Measurements from ENCODE around the gene DAZAP2.
"Not testable (repeated sequence)": the region's sequence is repeated elsewhere in the genome, so short reads cannot be mapped to it uniquely, and the experiment has no call there.

Gene DAZAP2

DNA sequence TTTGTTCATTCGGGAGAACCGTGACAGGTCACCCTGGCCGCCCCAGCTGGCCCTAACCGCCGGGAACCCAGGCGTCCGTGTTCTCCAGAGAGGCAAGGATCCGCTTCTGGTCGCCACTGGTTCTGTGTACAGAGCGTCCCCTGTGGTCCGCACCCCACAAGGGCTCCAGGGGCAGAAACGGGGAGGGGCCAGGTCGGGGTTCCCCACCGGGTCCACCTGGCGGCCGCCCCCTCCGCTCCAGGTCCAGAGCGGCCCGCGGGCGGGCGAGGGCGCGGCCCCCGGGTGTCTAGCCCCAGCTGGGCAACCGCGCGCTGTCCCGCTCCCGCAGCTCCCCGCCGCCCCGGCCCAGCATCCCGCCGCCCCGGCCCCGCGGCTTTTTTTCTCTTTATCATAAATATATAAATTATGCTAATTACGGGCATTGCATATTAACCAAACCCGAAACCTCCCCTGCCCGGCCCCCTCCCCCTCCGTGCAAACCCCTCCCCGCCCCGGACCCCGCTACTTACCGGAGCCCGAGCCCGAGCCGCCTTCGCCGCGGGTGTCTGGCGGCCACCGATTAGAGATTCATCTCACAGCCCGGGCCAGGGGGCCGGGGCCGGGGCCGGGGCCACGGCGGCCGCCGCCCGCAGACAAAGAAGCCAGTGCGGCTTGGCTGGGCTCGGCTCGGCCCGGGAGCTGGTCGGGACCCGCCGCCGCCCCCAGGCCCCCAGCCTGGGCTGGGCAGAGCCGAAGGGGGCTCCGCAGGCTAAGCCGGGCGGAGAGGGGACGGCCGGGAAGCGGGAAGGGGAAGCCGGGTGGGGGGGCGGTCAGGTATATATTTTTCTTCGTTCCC lies 21.3 kb upstream of the DAZAP2 start:
- no peak for DNase-seq

DNA sequence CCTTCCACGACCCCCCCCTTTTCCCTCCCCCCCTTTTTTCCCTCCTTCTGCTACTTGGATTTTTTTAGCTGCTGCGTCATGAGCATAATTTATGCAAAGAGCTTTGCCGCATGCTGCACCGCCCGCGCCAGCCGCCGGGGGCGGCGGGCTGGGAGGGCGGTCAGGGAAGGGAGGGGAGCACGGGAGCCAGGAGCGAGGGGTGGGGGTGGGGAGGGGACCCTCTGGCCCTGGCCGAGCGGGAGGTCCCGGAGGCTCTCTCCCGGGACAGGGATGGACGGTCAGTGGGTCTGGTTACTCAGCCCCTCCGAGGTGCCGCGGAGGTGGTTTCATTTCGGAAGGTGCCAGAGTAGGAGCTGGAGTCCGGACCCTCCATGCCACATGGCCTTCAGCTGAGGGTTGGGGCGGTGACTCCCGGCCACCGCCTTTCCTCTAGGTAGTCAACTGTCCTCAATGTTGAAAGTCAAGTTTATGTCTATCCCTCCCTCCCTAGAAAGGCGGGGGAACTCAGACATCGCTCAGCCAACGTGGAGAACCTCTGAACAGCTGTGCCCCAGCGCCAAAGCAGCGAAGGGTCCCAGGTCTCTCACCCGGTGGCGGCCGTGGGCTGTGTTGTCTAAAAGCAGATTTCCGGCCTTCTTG lies 20.5 kb upstream of the DAZAP2 start, which contains the start of gene POU6F1:
Gene POU6F1, minus strand, starts transcription at position 95 of the 639 bp plus-strand sequence. CDS start 11,226 bp downstream, outside the sequence.
- DNase-seq: peak; percentile 2

DNA sequence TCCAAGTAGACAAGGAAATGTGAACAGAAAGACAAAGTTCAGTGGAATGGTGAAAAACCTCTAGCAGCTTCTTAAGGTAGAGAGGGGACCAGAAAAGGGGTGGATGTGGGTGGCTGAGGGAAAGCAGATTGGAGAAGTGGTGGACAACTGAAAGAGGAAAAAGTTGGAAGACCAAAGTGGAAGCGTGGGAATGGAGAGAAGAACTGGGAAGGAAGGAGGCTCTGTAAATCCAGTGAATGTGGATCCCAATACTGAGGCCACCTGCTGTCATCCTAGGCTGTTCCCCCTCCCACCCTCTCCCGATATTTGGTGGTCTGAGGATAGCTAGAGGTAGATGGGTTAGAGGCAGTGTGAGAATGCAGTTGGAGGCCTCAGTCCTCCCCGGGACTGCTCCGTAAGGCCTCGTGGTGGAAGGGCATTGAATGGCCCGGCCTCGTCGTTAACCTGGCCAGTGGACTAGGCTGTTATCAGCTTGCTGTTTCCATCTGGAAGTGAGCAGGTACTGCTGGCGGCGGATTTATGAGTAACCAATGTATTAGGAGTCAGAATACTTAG lies 19.9 kb upstream of the DAZAP2 start:
- DNase-seq: no peak

DNA sequence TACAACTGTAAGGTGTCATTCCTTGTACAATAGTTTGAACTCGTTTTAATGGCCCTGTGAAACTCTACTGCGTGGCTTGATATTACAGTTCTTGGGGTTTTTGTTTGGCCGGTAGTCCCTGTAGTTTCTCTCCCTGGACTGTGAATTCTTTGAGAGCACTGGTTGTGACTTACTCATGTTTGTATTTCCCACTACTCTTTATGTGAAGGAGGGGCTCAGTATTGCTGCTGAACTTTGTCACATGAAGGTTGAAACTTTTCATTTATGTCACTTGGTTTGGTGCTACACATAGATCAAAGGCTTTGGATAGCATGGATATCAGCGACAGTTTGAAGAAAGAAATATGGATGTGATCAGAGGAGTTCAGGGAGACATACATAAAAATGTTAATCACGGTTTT lies 19.3 kb upstream of the DAZAP2 start:
- no peak for DNase-seq

DNA sequence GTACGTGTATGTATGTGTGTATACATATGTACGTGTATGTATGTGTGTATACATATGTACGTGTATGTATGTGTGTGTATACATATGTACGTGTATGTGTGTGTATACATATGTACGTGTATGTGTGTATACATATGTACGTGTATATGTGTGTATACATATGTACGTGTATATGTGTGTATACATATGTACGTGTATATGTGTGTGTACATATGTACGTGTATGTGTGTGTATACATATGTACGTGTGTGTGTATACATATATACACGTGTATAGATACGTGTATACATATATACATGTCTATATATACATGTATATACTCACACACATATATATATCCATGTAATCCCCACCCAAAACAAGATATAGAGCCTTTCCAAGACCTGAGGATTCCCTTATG lies 18.8 kb upstream of the DAZAP2 start:
- DNase-seq: not testable (repeated sequence)

DNA sequence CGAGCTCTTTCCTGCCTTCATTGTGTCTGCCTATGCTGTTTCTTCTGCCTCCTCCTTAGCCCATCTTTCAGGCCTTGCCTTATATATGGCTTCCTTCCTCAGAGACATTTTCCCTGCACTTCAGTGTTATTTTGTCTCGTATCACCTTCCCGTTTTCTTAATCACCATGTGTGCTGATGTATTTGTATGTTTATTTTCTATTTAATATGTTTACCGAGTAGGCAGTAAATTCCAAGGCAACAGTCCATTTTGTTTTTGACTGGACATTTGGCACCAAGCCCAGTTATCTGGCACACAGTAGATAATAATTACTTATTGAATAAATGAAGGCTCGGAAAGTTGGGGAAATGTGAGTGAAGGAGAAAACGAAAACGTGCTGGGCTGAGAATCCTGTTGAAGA lies 16.2 kb upstream of the DAZAP2 start:
- no peak for DNase-seq

DNA sequence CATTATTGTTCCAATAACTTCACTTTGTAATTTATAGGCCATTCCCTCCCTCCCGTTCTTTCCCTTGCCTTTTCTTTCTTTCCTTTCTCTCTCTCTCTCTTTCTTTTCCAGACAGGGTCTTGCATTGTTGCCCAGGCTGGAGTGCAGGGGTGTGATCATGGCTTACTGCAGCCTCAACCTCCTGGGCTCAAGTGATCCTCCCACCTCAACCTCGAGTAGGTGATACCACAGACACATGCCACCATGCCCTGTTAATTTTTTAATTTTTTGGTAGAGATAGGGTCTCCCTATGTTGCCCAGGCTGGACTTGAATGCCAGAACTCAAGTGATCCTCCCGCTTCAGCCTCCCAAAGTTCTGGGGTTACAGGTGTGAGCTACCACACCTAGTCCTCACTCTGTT lies 14.0 kb upstream of the DAZAP2 start:
- DNase-seq: no peak

DNA sequence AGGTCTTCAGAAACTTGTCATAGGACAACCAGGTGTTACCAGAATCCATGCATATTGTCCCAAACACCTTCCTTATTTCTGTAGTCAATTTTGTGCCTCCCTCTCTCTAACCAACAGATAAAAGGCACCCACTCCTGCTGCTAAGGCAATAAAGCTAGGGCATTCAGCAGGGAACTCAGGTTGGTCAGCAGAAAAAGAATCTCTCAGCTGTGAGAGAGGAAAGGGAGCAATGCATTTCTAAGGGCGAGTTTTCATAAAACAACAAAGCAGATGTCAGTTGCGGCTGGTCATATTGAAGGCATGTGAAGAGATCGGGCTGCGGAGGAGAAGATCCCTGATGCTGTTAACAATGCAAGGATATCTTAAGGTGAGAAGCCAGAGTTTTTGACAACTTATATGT lies 13.4 kb upstream of the DAZAP2 start:
- no peak for DNase-seq

DNA sequence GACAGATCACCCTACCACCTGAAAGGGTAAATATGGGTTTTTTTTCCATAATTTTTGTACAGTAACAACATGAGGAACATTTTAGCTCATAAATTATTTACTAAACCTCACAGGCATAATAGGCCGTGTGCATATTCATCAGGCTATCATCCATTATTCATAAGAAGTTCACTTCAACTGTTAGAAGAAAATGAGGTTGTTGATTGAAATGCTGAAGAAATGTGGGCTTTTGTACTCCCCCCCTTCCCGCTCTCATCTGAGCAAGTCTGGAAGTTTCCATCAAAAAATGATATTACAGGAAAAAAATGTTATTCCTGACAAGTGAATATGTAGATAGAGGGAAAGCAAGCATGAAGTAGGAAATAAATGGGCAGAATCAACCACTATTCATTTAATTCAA lies 12.9 kb upstream of the DAZAP2 start:
- no peak for DNase-seq

DNA sequence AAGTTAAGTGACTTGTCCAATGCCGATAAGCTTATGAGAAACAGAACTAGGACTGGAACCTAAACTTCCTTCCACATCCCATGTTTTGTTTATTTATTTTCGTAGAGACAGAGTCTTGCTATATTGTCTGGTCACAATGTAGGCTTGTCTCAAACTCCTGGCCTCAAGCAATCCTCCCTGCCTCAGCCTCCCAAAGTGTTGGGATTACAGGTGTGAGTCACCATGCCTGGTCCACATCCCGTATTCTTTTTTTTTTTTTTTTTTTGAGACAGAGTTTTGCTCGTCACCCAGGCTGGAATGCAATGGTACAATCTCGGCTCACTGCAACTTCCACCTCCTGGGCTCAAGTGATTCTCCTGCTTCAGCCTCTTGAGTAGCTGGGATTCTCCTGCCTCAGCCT lies 11.5 kb upstream of the DAZAP2 start:
- not testable (repeated sequence) for DNase-seq

DNA sequence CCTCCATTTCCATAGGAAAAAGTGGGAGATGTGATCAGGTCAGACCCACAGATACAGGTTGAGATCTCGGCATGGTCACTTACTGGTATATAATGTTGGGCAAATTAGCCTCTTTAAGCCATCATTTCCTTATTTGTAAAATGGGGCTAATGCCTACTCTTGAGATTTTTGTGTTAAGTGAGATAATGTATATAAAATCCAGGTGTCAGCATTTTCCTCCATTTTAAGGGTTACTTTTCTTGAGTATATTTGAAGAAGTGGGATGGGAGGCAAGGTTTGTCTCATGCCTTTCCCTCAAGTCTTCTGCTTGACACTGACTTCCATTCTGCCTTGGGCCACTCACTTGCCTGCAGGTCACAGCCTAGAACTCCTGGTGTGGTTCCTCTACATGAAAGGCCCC lies 10.7 kb upstream of the DAZAP2 start:
- no peak for DNase-seq

DNA sequence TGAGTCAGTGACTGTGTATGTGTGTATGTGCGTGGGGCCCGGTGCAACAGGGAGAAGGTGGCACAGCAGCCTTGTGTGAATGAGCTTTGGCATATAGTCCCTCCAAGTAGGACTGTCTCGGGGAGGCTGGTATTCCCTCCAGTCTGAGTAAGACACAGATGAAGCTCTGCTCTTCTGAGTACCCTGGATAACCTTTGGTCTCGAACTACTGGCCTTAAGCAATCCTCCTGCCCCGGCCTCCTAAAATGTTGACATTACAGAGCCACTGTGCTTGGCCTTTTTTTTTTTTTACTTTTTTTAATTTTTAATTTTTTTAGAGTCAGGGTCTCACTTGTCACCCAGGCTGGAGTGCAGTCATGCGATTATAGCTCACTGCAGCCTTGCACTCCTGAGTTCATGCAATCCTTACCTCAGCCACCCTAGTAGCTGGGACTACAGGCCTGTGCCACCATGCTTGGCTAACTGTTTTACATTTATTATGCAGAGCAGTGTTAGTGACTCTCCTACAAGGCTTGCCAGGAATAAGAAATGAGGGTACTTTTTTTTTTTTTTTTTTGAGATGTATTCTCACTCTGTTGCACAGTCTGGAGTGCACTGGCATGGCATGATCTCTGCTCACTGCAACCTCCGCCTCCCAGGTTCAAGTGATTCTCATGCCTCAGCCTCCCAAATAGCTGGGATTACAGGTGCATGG lies 9.4 kb upstream of the DAZAP2 start:
- DNase-seq: no peak

DNA sequence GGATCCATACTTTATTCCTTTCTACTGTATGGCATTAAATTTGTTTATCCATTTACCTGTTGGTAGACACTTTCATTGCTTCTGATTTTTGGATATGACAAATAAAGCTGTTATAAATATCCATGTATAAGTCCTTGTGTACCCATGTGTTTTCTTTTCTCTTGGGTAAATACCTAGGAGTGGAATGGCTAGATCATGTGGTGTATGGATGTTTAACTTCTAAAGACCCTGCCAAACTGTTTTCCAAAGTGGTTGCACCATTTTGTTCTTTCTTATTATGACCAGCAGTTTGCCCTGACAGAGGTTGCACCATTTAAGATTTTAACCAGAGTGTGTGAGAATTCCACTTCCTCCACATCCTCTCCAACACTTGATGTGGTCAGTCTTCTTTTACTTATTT lies 6.0 kb upstream of the DAZAP2 start:
- DNase-seq: no peak

DNA sequence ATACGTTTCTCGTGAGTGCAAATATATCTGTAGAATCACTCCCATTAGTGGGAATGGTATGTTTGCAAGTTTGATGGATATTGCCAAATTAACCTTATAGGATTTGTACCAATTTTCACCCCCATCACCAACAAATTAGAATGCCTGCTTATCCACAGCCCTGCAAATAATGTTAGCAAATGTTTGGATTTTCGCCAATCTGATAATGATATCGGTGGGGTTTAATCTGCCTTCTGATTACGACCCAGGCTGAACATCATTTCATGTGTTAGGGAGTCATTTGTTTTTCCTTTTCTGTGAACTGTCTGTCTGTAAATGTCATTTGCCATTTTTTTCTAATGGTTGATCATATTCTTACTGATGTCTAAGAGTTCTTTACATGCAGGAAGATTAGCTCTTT lies 4.1 kb upstream of the DAZAP2 start:
- no peak for DNase-seq

DNA sequence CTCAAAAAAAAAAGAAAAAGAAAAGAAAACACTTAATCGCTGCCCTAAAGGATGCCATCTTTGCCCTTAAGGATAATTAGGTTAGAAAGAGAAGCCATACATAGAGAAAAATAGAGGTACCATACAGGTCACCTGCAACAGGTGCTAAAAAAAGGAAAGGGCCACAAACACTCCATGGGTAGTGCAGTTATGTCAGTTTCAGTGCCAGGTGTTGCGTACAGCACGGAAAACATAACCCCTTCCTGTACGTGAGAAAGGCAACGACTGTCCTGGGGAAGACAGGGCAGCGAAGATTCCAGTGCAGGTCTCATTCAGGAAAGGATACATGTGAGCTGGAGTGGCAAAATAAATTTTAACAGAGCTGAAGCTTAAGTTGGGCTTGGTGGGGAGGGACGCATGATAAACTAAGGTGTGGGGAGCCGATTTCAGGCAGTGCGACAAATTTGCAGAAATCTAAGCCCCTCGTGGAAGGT lies 553 bp upstream of the DAZAP2 start:
- no peak for DNase-seq

DNA sequence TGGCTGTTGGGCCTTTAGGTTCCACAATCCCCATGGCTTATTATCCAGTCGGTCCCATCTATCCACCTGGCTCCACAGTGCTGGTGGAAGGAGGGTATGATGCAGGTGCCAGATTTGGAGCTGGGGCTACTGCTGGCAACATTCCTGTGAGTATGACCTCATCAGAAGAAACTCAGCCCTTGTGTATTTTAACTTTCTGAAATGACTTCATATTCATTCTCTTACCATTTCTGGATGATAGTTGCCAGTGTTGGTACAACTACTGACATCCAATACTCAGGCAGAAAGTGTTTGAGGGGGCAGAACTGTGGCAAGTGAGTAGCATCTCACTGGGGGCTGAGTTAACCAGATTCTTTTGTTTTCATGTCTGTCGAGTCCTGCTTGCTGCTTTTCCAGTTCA lies 2.3 kb downstream of the DAZAP2 start:
- DNase-seq: no peak

DNA sequence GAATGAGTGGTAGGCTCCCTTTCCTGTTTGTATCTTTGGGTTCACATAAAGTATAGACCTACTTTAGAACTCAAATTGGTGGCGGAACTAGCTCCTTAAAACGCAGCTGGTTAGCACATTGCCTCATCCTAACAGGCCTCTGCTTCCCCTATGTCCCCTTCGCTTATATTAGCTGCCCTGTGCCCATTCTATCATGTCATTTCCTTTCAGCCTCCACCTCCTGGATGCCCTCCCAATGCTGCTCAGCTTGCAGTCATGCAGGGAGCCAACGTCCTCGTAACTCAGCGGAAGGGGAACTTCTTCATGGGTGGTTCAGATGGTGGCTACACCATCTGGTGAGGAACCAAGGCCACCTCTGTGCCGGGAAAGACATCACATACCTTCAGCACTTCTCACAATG lies 3.5 kb downstream of the DAZAP2 start:
- DNase-seq: no peak

DNA sequence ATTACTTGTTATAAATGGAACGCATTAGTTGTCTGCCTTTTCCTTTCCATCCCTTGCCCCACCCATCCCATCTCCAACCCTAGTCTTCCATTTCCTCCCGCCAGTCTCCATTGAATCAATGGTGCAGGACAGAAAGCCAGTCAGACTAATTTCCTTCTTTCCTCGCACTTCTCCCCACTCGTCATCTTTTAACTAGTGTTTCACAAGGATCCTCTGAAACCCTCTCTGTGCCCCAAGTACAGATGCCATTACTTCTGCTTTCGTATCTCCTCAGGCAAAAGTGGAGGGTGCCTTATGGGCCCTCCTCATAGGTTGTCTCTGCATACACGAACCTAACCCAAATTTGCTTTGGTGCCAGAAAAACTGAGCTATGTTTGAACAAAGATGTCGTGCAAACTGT lies 4.2 kb downstream of the DAZAP2 start:
- DNase-seq: no peak

DNA sequence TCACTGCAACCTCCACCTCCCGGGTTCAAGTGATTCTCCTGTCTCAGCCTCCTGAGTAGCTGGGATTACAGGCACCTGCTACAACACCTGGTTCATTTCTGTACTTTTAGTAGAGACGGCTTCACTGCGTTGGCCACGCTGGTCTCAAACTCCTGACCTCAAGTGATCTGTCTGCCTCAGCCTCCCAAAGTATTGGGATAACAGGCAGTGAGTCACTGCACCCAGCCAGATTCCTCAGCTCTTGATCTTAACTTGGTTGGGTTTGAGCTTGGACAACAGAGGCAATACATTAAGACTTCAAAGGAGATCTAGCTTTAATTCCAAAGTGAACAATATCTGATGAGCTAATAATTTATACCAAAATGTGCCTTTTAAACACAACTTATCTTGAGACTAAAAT lies 5.6 kb downstream of the DAZAP2 start:
- DNase-seq: no peak

DNA sequence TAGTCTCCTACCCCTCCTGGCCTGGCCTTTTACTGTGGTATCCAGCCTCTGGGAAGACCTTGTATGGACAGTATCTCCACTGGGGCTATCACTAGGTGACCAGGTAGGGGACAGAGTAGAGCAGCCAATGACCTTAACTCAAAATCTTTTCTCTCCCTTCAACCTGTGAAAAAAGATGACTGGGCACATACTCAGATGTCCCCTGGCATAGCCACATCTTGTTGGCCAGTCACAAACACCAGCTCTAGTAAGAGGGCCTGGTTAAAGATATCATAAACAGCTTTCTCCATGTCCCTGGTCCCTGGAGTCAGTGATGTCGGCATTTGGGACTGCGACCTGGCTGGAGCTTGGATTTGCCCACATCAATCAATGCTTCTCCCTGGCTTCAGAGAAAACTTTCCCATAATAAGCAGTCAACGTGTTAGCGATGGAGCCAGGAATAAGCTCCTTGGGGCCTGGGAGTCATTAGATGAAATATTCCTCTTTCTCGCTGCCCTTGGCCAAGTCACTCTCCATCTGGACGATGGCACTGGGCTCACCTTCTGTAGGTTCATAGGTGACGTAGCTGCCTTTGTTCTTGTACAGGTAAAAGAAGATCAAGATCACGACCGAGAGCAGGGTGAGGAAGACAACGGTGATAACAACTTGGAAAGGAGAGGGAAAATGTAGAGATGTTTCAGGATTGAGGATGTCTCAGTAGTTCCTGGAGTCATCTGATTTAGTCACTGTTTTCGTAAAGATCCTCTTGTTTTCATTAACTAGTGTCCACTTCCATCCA lies 7.0 kb downstream of the DAZAP2 start:
- no peak for DNase-seq

DNA sequence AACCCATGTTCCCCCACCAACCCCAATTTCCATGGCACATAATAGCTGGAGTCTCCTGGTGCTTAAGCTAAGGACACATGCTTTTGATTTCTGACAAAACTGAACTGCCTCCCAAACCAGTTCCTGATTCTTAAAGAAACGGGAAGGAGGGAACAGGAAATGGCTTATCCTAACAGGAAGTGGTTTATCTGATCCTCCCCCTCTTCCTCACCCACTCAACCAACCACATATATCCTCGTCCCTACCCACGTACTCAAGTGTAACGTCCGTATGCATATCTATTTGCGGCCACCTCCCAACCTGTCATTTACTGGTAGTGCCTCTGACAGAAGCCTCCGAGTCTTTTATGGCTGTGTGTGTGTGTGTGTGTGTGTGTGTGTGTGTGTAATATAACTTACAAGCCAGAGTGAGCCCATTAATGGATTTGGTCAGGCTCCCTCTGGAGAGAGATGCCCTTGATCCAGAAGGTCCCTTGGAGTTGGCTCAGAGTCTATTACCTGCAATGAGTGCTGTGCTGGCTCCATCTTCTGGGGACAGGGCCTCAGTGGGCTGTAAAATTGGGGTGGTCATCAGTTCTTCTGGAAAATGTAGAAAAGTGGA lies 7.7 kb downstream of the DAZAP2 start:
- no peak for DNase-seq

DNA sequence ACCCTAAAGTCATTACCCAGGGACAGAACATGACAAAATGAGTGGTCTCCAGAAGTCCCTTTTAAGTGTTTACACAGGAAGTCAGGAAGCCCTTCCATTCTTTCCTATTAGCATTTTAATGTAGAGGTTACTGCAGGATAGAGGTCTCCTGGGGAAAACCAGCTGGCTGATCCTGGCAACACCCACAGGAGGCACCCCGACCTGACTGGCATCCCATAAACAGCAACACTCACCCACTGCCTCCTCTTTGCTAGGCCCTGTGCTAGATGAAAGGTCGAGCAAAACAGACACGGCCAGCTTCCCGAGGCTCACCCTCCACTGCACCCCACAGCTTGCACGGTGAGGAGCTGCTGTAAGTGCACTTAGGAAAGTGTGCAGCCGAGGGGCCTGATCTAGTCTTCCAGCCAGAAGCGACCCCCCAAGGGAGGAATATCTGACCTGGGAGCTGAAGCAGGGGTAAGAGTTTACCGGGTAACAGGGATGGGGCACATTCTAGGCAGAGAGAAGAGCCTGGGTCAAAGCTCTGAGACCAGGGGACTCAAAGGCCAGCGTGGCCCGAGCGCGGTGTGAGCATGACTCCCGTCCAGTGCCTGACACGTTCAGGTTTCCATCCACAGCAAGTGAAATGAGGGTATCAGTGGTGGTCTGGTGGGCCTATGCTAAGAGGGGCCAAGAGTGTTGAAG lies 9.0 kb downstream of the DAZAP2 start:
- DNase-seq: no peak
